ENCODE data around the gene PKP4. TPM values are rescaled to one million over a fixed set of nuclear protein-coding genes. Genes with fewer than 3 reads are reported as not detected.

Gene PKP4
- total RNA-seq, 1 donor = 7.9 TPM

- H3K9me3 ChIP-seq (ENCODE audit: low read depth, low read length) = no peaks in the 10 kb centered on the region
- no peaks in the 10 kb centered on the region for H3K4me1 ChIP-seq (ENCODE audit: insufficient read depth, low read length)
- H3K4me3 ChIP-seq (ENCODE audit: low read length) = no peak overlapping the region
- no peaks in the 10 kb centered on the region for H3K27me3 ChIP-seq (ENCODE audit: insufficient read depth, low read length)
These were observed 28.3 kb downstream of the PKP4 start for GRCh38 chr2:158484892-158485556.

GRCh38 chr2:158486150-158486969, 29.6 kb downstream of the PKP4 start:
- no peaks in the 10 kb centered on the region for H3K27me3 ChIP-seq (ENCODE audit: insufficient read depth, low read length)
- H3K9me3 ChIP-seq (ENCODE audit: low read depth, low read length) = no peaks in the 10 kb centered on the region
- H3K4me1 ChIP-seq (ENCODE audit: insufficient read depth, low read length) = no peaks in the 10 kb centered on the region
- H3K4me3 ChIP-seq (ENCODE audit: low read length) = no peak overlapping the region

GRCh38 chr2:158486970-158487325, 30.2 kb downstream of the PKP4 start:
- no peaks in the 10 kb centered on the region for H3K4me1 ChIP-seq (ENCODE audit: insufficient read depth, low read length)
- no peaks in the 10 kb centered on the region for H3K9me3 ChIP-seq (ENCODE audit: low read depth, low read length)
- no peak overlapping the region for H3K4me3 ChIP-seq (ENCODE audit: low read length)
- no peaks in the 10 kb centered on the region for H3K27me3 ChIP-seq (ENCODE audit: insufficient read depth, low read length)

GRCh38 chr2:158487419-158487818, 30.7 kb downstream of the PKP4 start:
- Histone ChIP-seq H3K4me1 (ENCODE audit: insufficient read depth, low read length) (no peaks in the 10 kb centered on the region), H3K27me3 (ENCODE audit: insufficient read depth, low read length) (no peaks in the 10 kb centered on the region), H3K4me3 (ENCODE audit: low read length) (no peak overlapping the region), H3K9me3 (ENCODE audit: low read depth, low read length) (no peaks in the 10 kb centered on the region)

GRCh38 chr2:158488442-158489216, 31.9 kb downstream of the PKP4 start:
- Histone ChIP-seq H3K4me1 (ENCODE audit: insufficient read depth, low read length) (no peaks in the 10 kb centered on the region), H3K27me3 (ENCODE audit: insufficient read depth, low read length) (no peaks in the 10 kb centered on the region), H3K4me3 (ENCODE audit: low read length) (no peak overlapping the region), H3K9me3 (ENCODE audit: low read depth, low read length) (no peaks in the 10 kb centered on the region)

- Histone ChIP-seq H3K27me3 (ENCODE audit: insufficient read depth, low read length) (no peaks in the 10 kb centered on the region), H3K4me1 (ENCODE audit: insufficient read depth, low read length) (no peaks in the 10 kb centered on the region), H3K9me3 (ENCODE audit: low read depth, low read length) (no peaks in the 10 kb centered on the region), H3K4me3 (ENCODE audit: low read length) (no peak overlapping the region)
These were observed 32.8 kb downstream of the PKP4 start for GRCh38 chr2:158489366-158490112.

GRCh38 chr2:158491072-158491471, 34.3 kb downstream of the PKP4 start:
- no peaks in the 10 kb centered on the region for H3K4me1 ChIP-seq (ENCODE audit: insufficient read depth, low read length)
- H3K4me3 ChIP-seq (ENCODE audit: low read length) = no peak overlapping the region
- H3K27me3 ChIP-seq (ENCODE audit: insufficient read depth, low read length) = no peaks in the 10 kb centered on the region
- no peaks in the 10 kb centered on the region for H3K9me3 ChIP-seq (ENCODE audit: low read depth, low read length)

GRCh38 chr2:158493458-158493857, 36.7 kb downstream of the PKP4 start:
- no peaks in the 10 kb centered on the region for H3K9me3 ChIP-seq (ENCODE audit: low read depth, low read length)
- no peaks in the 10 kb centered on the region for H3K4me1 ChIP-seq (ENCODE audit: insufficient read depth, low read length)
- H3K27me3 ChIP-seq (ENCODE audit: insufficient read depth, low read length) = no peaks in the 10 kb centered on the region
- H3K4me3 ChIP-seq (ENCODE audit: low read length) = no peak overlapping the region

GRCh38 chr2:158495175-158495574, 38.4 kb downstream of the PKP4 start:
- Histone ChIP-seq H3K9me3 (ENCODE audit: low read depth, low read length) (no peaks in the 10 kb centered on the region), H3K4me3 (ENCODE audit: low read length) (no peak overlapping the region), H3K27me3 (ENCODE audit: insufficient read depth, low read length) (no peaks in the 10 kb centered on the region), H3K4me1 (ENCODE audit: insufficient read depth, low read length) (no peaks in the 10 kb centered on the region)

GRCh38 chr2:158496986-158497385, 40.2 kb downstream of the PKP4 start:
- no peaks in the 10 kb centered on the region for H3K27me3 ChIP-seq (ENCODE audit: insufficient read depth, low read length)
- H3K9me3 ChIP-seq (ENCODE audit: low read depth, low read length) = no peaks in the 10 kb centered on the region

GRCh38 chr2:158497486-158497885, 40.7 kb downstream of the PKP4 start:
- H3K9me3 ChIP-seq (ENCODE audit: low read depth, low read length) = no peaks in the 10 kb centered on the region
- H3K4me1 ChIP-seq (ENCODE audit: insufficient read depth, low read length) = no peaks in the 10 kb centered on the region
- H3K27me3 ChIP-seq (ENCODE audit: insufficient read depth, low read length) = no peaks in the 10 kb centered on the region
- no peak overlapping the region for H3K4me3 ChIP-seq (ENCODE audit: low read length)

More at GRCh38 chr2:158496986-158497385, 40.2 kb downstream of the PKP4 start:
- H3K4me1 ChIP-seq (ENCODE audit: insufficient read depth, low read length) = no peaks in the 10 kb centered on the region
- H3K4me3 ChIP-seq (ENCODE audit: low read length) = no peak overlapping the region

- Histone ChIP-seq H3K4me1 (ENCODE audit: insufficient read depth, low read length) (no peaks in the 10 kb centered on the region), H3K9me3 (ENCODE audit: low read depth, low read length) (no peaks in the 10 kb centered on the region), H3K27me3 (ENCODE audit: insufficient read depth, low read length) (no peaks in the 10 kb centered on the region), H3K4me3 (ENCODE audit: low read length) (no peak overlapping the region)
These were observed 41.4 kb downstream of the PKP4 start for GRCh38 chr2:158498043-158498748.

- H3K4me3 ChIP-seq (ENCODE audit: low read length) = no peak overlapping the region
- no peaks in the 10 kb centered on the region for H3K27me3 ChIP-seq (ENCODE audit: insufficient read depth, low read length)
- no peaks in the 10 kb centered on the region for H3K9me3 ChIP-seq (ENCODE audit: low read depth, low read length)
- H3K4me1 ChIP-seq (ENCODE audit: insufficient read depth, low read length) = no peaks in the 10 kb centered on the region
These were observed 42.0 kb downstream of the PKP4 start for GRCh38 chr2:158498749-158499136.

- H3K27me3 ChIP-seq (ENCODE audit: insufficient read depth, low read length) = no peaks in the 10 kb centered on the region
- H3K4me1 ChIP-seq (ENCODE audit: insufficient read depth, low read length) = no peaks in the 10 kb centered on the region
- no peaks in the 10 kb centered on the region for H3K9me3 ChIP-seq (ENCODE audit: low read depth, low read length)
- no peak overlapping the region for H3K4me3 ChIP-seq (ENCODE audit: low read length)
These were observed 42.6 kb downstream of the PKP4 start for GRCh38 chr2:158499383-158499782.
